Measurements from ENCODE around the gene GNB5. TPM values are rescaled to one million over a fixed set of nuclear protein-coding genes. Genes with fewer than 3 reads are reported as not detected.

GNB5 gene
- total RNA-seq, 1 donor from 2014 or later, result 64.2 TPM

DNA sequence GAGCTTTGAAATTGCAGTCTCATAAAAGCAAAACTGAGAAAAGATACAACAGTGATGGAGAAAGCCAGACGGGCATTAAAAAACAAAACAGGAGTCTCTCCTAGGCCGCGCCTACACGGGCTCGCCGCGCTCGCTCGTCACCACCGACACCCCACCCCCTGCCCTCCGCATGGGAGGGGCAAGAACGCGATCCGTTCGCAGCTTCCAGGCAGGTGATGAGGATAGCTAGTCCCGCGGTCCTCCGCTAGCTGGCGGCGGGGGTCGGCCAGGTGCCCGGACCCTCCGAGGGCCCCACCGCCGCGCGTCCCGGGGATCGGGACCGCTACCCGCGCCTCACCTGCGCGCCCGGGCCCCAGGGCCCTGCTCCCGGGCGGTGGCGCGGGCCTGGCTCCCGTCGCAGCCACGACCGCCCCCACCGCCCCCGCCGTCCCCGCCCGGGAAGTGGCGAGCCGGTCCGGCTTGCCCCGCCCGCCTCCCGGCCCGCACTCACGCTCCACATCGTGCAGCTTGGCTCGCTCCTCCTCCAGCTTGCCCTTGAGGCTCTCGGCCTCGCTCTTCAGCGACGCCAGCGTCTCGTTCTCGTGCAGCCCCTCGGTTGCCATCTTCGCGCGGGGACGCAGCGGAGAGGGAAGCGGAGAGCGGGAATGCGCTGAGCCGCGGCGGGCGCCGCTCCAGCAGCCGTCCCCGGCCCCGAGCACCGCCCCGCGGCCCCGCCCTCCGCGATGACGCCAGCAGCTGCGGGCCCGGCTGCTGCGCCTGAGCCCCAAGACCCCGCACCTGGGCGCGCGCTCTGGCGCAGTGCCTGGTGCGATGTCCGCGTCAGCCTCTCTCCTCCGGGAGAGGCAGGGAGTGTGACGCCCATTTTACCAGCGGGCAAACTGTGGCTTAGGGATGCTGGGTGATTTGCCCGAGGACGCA, 11.7 kb downstream of the GNB5 start:
- CTCF ChIA-PET, result interaction anchor here (0.9 to 2.7 kb wide), 7 partner anchors 14 to 77 kb away, joined by 4 to 12 read pairs (median 5); no protein-coding TSS in a partner anchor
- no peaks in the 10 kb centered on the region for H3K9me3 Mint-ChIP-seq
- H3K27me3 Mint-ChIP-seq, result no peaks in the 10 kb centered on the region
- peak; percentile 80 for ATAC-seq (ENCODE audit: low read depth)
- DNase-seq, result peak; percentile 95
- TF ChIP-seq, protein P1, sequence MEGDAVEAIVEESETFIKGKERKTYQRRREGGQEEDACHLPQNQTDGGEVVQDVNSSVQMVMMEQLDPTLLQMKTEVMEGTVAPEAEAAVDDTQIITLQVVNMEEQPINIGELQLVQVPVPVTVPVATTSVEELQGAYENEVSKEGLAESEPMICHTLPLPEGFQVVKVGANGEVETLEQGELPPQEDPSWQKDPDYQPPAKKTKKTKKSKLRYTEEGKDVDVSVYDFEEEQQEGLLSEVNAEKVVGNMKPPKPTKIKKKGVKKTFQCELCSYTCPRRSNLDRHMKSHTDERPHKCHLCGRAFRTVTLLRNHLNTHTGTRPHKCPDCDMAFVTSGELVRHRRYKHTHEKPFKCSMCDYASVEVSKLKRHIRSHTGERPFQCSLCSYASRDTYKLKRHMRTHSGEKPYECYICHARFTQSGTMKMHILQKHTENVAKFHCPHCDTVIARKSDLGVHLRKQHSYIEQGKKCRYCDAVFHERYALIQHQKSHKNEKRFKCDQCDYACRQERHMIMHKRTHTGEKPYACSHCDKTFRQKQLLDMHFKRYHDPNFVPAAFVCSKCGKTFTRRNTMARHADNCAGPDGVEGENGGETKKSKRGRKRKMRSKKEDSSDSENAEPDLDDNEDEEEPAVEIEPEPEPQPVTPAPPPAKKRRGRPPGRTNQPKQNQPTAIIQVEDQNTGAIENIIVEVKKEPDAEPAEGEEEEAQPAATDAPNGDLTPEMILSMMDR (IDR thresholded peaks at IDR 0.05), result no peak
- peaks cover 12% of the 10 kb centered on the region for H3K36me3 Mint-ChIP-seq (ENCODE audit: low read depth)
- H3K4me1 Mint-ChIP-seq, result peaks cover 58% of the 10 kb centered on the region
- peak overlapping the region; percentile 98 for H3K4me3 Mint-ChIP-seq
- POLR2A ChIA-PET, result interaction anchor here (0.6 to 6.1 kb wide), 31 partner anchors 9 to 504 kb away, joined by 3 to 198 read pairs (median 3); partner anchors contain the start of genes ARPP19, ATOSA, BCL2L10 and LEO1
- intact Hi-C loops (cut with micrococcal nuclease), result loop anchor here (1.0 to 5.0 kb wide), 9 partner anchors 15 to 499 kb away; partner anchors contain the start of genes ARPP19, ATOSA, LEO1 and LYSMD2
- H3K27ac Mint-ChIP-seq, result peak overlapping the region; percentile 99

GRCh38 chr15:52178765-52179164, 12.4 kb downstream of the GNB5 start:
- Mint-ChIP-seq H3K27ac (peak overlapping the region; percentile 99), H3K4me1 (peaks cover 64% of the 10 kb centered on the region), H3K36me3 (ENCODE audit: low read depth) (peaks cover 15% of the 10 kb centered on the region), H3K9me3 (no peaks in the 10 kb centered on the region), H3K27me3 (no peaks in the 10 kb centered on the region), H3K4me3 (peak overlapping the region; percentile 98)
- POLR2A ChIA-PET, result interaction anchor here (0.6 to 6.1 kb wide), 20 partner anchors 8 to 504 kb away, joined by 3 to 198 read pairs (median 4); partner anchors contain the start of genes ARPP19, ATOSA, BCL2L10 and LEO1
- intact Hi-C loops (cut with micrococcal nuclease), result loop anchor here (1.0 to 2.0 kb wide), 6 partner anchors 14 to 391 kb away; partner anchors contain the start of genes ARPP19 and LEO1
- CTCF ChIA-PET, result interaction anchor here (0.9 to 2.7 kb wide), 6 partner anchors 14 to 77 kb away, joined by 4 to 12 read pairs (median 5); no protein-coding TSS in a partner anchor
- DNase-seq (no peak), ATAC-seq (ENCODE audit: low read depth) (no peak)
- TF ChIP-seq, protein P1 (IDR thresholded peaks at IDR 0.05), result no peak

DNA sequence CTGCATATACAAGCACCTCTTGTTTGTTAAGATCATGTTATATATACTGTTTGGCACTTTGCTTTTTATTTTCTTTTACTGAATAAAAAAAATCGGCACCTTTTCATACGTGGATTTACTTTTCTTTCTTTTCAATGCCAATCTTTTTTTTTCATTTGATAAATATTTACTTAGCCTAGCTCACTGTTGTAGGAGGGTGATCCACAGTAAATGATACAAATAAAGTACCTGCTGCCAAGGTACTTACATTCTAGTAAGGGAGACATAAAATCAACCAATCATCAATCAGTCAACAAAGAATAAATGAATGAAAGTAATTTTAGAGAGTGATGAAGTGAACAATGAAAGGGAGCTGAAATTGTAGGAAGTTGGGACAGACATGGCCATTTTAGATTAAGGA, 18.3 kb downstream of the GNB5 start:
- no peak overlapping the region for H3K27ac Mint-ChIP-seq
- POLR2A ChIA-PET, result no interaction called here
- no peak overlapping the region for H3K4me3 Mint-ChIP-seq
- intact Hi-C loops (cut with micrococcal nuclease), result no loop called here
- no peaks in the 10 kb centered on the region for H3K27me3 Mint-ChIP-seq
- TF ChIP-seq, protein P1 (IDR thresholded peaks at IDR 0.05), result no peak
- H3K9me3 Mint-ChIP-seq, result no peaks in the 10 kb centered on the region
- no peak for ATAC-seq (ENCODE audit: low read depth)
- peaks cover 54% of the 10 kb centered on the region for H3K4me1 Mint-ChIP-seq
- CTCF ChIA-PET, result no interaction called here
- peaks cover 35% of the 10 kb centered on the region for H3K36me3 Mint-ChIP-seq (ENCODE audit: low read depth)
- no peak for DNase-seq

DNA sequence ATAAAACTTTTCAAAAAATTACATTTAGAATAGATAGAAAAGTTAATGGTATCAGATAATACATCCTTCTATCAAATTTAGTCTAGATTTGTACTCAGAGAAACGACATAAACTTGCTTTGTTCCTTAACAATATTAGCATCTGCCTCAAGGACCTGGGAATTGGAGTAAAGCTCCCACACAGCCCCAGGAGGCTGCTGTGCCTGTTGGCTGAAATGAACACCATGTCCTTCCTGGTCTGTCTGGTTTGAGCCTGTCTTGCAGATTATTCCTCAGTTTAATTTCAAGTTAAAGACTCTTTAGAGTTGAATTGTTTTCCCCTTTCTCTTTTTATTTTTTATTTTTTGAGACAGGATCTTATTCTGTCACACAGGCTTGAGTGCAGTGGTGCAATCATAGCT, 19.4 kb downstream of the GNB5 start:
- H3K27me3 Mint-ChIP-seq, result no peaks in the 10 kb centered on the region
- ATAC-seq (ENCODE audit: low read depth), result no peak
- no peak overlapping the region for H3K4me3 Mint-ChIP-seq
- TF ChIP-seq, protein P1 (IDR thresholded peaks at IDR 0.05), result no peak
- peak overlapping the region; percentile 56 for H3K27ac Mint-ChIP-seq
- peaks cover 54% of the 10 kb centered on the region for H3K4me1 Mint-ChIP-seq
- intact Hi-C loops (cut with micrococcal nuclease), result no loop called here
- ChIA-PET CTCF (interaction anchor here (1.0 to 1.6 kb wide), 2 partner anchors 37 to 45 kb away, joined by 3 to 5 read pairs; no protein-coding TSS in a partner anchor), POLR2A (interaction anchor here (1.6 to 2.3 kb wide), 2 partner anchors 8 to 9 kb away, joined by 3 to 21 read pairs; no protein-coding TSS in a partner anchor)
- peaks cover 34% of the 10 kb centered on the region for H3K36me3 Mint-ChIP-seq (ENCODE audit: low read depth)
- DNase-seq, result no peak
- H3K9me3 Mint-ChIP-seq, result no peaks in the 10 kb centered on the region
